OCI-LY1 (cell line): ENCODE measurements around the gene TMF1.

Source experiments
- H2AFZ ChIP-seq: fragments of 200-600 bp; sonication (generic), shearing (Covaris generic); 2 replicates; pipeline ENCODE4 v1.6.0; 2014; ENCODE audit warnings: antibody characterized with exemption, mild to moderate bottlenecking, low read length
- H3F3A ChIP-seq: fragments of 200-600 bp; sonication (generic), shearing (Covaris generic); 2 replicates; pipeline ENCODE4 v1.6.0; 2014; ENCODE audit warnings: mild to moderate bottlenecking, antibody characterized with exemption, low read length, moderate library complexity; ENCODE audit not compliant: insufficient read depth
- H3K27ac ChIP-seq: fragments of 200-600 bp; sonication (generic); 2 replicates; pipeline ENCODE4 v1.5.1; 2014; ENCODE audit warnings: low read length, mixed run types, mild to moderate bottlenecking, low read depth; ENCODE audit not compliant: poor library complexity, severe bottlenecking
- H3K27me3 ChIP-seq: fragments of 200-600 bp; sonication (generic); 2 replicates; pipeline ENCODE4 v1.6.0; 2014; ENCODE audit warnings: antibody characterized with exemption, mild to moderate bottlenecking, low read length, moderate library complexity; ENCODE audit not compliant: insufficient read depth
- H3K36me3 ChIP-seq: fragments of 200-600 bp; sonication (generic); 2 replicates; pipeline ENCODE4 v1.6.1; 2014; ENCODE audit warnings: mild to moderate bottlenecking, antibody characterized with exemption, low read length, moderate library complexity, mixed read lengths; ENCODE audit not compliant: insufficient read depth
- H3K4me1 ChIP-seq: fragments of 200-600 bp; sonication (generic); 2 replicates; pipeline ENCODE4 v1.5.1; 2014; ENCODE audit warnings: mild to moderate bottlenecking, low read length, moderate library complexity; ENCODE audit not compliant: insufficient read depth, severe bottlenecking
- H3K4me2 ChIP-seq: fragments of 200-600 bp; sonication (generic), shearing (Covaris generic); 2 replicates; pipeline ENCODE4 v1.6.1; 2014; ENCODE audit warnings: low read length
- H3K4me3 ChIP-seq: fragments of 200-600 bp; sonication (generic); 2 replicates; pipeline ENCODE4 v1.5.1; 2014; ENCODE audit warnings: low read length, low read depth, mild to moderate bottlenecking, mixed read lengths; ENCODE audit not compliant: poor library complexity, severe bottlenecking
- H3K79me2 ChIP-seq: fragments of 200-600 bp; shearing (Covaris generic); 2 replicates; pipeline ENCODE4 v1.6.1; 2016; ENCODE audit warnings: mixed run types, low read length, mixed read lengths; ENCODE audit not compliant: insufficient read depth
- H3K9ac ChIP-seq: fragments of 200-600 bp; sonication (generic), shearing (Covaris generic); 2 replicates; pipeline ENCODE4 v1.6.1; 2014; ENCODE audit warnings: mild to moderate bottlenecking, low read length, mixed read lengths
- H3K9me2 ChIP-seq: fragments of 200-600 bp; sonication (generic), shearing (Covaris generic); 2 replicates; pipeline ENCODE4 v1.6.1; 2014; ENCODE audit warnings: low read depth, mild to moderate bottlenecking, low read length, mixed read lengths
- H3K9me3 ChIP-seq: fragments of 200-600 bp; shearing (Covaris generic); 2 replicates; pipeline ENCODE4 v1.6.1; 2014; ENCODE audit warnings: low read length, mixed read lengths
- H4K20me1 ChIP-seq: fragments of 200-600 bp; sonication (generic), shearing (Covaris generic); 2 replicates; pipeline ENCODE4 v1.6.0; 2016; ENCODE audit warnings: mild to moderate bottlenecking, low read length; ENCODE audit not compliant: insufficient read depth
- EZH2 ChIP-seq: fragments of 200-600 bp; sonication (generic), shearing (Covaris generic); IDR thresholded peaks from 2 replicates; pipeline ENCODE4 v1.8.0; 2017; ENCODE audit warnings: borderline replicate concordance, mixed run types, mild to moderate bottlenecking, antibody characterized with exemption, low read length, moderate library complexity, mixed read lengths
- TF ChIP-seq, protein P1 (sequence below): fragments of 200-600 bp; sonication (generic), shearing (Covaris generic); IDR thresholded peaks from 2 replicates; pipeline ENCODE4 v1.5.1; 2017; ENCODE audit warnings: mild to moderate bottlenecking, antibody characterized with exemption, low read length, moderate library complexity, mixed read lengths

TMF1 gene

DNA sequence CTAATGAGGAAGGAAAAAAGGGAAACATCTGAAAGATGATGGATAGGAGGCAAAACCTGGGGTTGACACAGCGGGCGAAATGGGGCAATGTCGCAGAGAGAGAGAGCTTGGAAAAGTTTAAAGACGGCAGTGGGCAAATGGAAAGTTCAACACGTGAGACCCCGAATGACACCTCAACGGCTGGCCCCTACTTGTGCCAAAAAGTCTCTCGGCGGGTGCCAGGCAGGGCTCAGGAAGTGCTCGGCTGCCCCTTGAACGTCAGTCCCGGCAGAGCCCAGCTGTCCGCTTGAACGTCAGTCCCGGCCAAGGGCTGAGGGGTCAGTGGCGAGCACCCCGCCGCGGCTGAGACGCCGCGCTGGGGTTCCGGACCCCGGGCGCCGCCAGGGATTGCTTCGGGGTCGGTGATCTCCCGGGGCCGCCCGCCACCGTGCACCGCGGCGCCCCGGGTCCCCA is 39.3 kb downstream of the TMF1 start:
- no peaks in the 10 kb centered on the region for H3K9me2 ChIP-seq
- no peaks in the 10 kb centered on the region for H4K20me1 ChIP-seq
- no peaks in the 10 kb centered on the region for H3K27me3 ChIP-seq
- peaks cover 20% of the 10 kb centered on the region for H3K4me1 ChIP-seq
- H2AFZ ChIP-seq = peak overlapping the region; percentile 59; the same call in 1 of the 2 replicates
- peak overlapping the region; percentile 18 for H3K27ac ChIP-seq
- peak overlapping the region; percentile 90 for H3K4me2 ChIP-seq
- H3K4me3 ChIP-seq = peak overlapping the region; percentile 82
- TF ChIP-seq, protein P1, sequence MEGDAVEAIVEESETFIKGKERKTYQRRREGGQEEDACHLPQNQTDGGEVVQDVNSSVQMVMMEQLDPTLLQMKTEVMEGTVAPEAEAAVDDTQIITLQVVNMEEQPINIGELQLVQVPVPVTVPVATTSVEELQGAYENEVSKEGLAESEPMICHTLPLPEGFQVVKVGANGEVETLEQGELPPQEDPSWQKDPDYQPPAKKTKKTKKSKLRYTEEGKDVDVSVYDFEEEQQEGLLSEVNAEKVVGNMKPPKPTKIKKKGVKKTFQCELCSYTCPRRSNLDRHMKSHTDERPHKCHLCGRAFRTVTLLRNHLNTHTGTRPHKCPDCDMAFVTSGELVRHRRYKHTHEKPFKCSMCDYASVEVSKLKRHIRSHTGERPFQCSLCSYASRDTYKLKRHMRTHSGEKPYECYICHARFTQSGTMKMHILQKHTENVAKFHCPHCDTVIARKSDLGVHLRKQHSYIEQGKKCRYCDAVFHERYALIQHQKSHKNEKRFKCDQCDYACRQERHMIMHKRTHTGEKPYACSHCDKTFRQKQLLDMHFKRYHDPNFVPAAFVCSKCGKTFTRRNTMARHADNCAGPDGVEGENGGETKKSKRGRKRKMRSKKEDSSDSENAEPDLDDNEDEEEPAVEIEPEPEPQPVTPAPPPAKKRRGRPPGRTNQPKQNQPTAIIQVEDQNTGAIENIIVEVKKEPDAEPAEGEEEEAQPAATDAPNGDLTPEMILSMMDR = no peak
- TF ChIP-seq EZH2 = no peak
- H3K9me3 ChIP-seq = no peaks in the 10 kb centered on the region
- peaks cover 16% of the 10 kb centered on the region; the same call in 1 of the 2 replicates for H3K36me3 ChIP-seq
- H3F3A ChIP-seq = 0 out of 2 replicates have a peak, but pooled peaks cover 3% of the 10 kb centered on the region
- H3K79me2 ChIP-seq = no peaks in the 10 kb centered on the region
- peak overlapping the region; percentile 93 for H3K9ac ChIP-seq

DNA sequence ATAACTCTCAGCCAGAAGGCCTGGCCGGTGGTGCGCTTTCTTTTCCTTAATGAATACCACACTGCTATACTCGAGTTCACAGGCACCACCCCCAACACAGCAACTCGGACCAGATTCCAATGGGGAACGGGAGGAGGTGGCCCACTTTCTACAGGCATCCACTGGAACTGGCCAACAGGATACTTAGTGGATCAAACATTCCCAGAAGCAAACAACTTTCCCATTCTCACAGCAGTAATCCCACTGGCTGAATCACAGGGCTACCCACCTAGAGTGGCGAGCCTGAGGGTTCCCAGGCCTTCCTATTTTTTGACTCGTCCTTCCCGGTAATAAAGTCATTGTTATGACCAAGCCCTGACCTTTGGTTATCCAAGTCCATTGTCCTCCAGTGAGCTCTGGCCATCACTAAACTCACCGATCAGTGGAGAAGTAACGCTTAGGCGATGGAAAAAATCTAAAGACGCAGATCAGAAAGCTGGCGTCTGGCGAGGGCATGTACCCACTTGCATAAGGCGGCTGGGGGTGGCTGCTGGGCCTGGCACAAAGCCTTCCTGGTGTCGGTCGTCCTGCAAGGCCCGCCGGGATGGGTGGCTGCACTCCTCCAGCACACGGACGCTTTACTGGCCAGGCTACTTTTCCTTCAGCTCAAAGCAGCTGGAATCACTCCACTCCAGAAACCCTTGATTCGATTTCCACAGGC is 39.9 kb downstream of the TMF1 start:
- Histone ChIP-seq H3K79me2 (no peaks in the 10 kb centered on the region), H3K27me3 (no peaks in the 10 kb centered on the region), H3K9ac (peak overlapping the region; percentile 93; the same call in 1 of the 2 replicates), H3F3A (0 out of 2 replicates have a peak, but pooled peaks cover 3% of the 10 kb centered on the region), H3K4me2 (peak overlapping the region; percentile 90), H3K9me3 (no peaks in the 10 kb centered on the region), H3K9me2 (no peaks in the 10 kb centered on the region), H4K20me1 (no peaks in the 10 kb centered on the region), H3K27ac (peak overlapping the region; percentile 18), H3K4me3 (peak overlapping the region; percentile 82), H3K4me1 (peaks cover 20% of the 10 kb centered on the region), H3K36me3 (peaks cover 17% of the 10 kb centered on the region; the same call in 1 of the 2 replicates), H2AFZ (0 out of 2 replicates have a peak overlapping the region, but pooled peaks have one; percentile 59)
- TF ChIP-seq, protein P1 = no peak
- TF ChIP-seq EZH2 = no peak

DNA sequence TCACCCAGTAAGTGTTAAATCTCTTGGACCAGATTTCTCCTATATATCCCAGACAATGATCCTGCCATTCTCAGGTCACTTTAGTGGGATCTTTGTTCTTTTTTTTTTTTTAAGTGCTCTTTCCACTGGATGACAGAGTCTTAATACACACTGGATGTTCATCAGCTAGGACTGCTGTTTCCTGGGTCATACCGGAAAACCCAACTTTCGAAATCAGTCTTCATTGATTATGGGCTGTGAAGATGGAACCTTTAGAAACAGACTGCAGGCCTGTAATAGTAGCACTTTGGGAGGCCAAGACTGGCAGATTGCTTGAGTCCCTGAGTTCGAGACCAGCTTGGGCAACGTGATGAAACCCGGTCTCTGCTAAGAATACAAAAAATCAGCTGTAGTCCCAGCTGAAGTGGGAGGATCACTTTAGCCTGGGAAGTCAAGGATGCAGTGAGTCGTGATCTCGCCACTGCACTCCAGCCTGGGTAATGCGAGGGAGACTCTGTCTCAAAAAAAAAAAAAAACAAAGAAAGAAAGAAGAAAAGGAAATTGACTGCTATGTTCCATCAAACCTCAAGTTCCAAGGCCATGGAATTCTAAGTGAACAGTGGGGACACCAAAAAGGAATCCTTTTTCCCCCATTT is 40.9 kb downstream of the TMF1 start:
- H3K27ac ChIP-seq = no peak overlapping the region
- no peaks in the 10 kb centered on the region for H3K27me3 ChIP-seq
- H3K4me3 ChIP-seq = no peak overlapping the region
- no peak overlapping the region for H3K4me2 ChIP-seq
- H3F3A ChIP-seq = 0 out of 2 replicates have a peak, but pooled peaks cover 3% of the 10 kb centered on the region
- H3K9me2 ChIP-seq = no peaks in the 10 kb centered on the region
- no peak for TF ChIP-seq EZH2
- TF ChIP-seq, protein P1 = no peak
- H2AFZ ChIP-seq = no peak overlapping the region
- no peak overlapping the region for H3K9ac ChIP-seq
- H3K4me1 ChIP-seq = peaks cover 20% of the 10 kb centered on the region
- H3K79me2 ChIP-seq = no peaks in the 10 kb centered on the region
- H3K36me3 ChIP-seq = peaks cover 25% of the 10 kb centered on the region; the same call in 1 of the 2 replicates
- no peaks in the 10 kb centered on the region for H3K9me3 ChIP-seq
- no peaks in the 10 kb centered on the region for H4K20me1 ChIP-seq
